ENCODE data around the gene CDH7.

Gene CDH7

GRCh38 chr18:65835881-65836280, 85.1 kb downstream of the CDH7 start:
- Histone ChIP-seq H3K27me3 (ENCODE audit: low read depth, low read length) (no peaks in the 10 kb centered on the region), H3K9me3 (ENCODE audit: control insufficient read depth in 1 of 2, low read length in 2 of 2) (peaks cover 0 to 2% of the 10 kb centered on the region in 2 donors), H3K4me3 (ENCODE audit: low read depth in 1 of 2, low read length in 2 of 2) (no peak overlapping the region), H3K4me1 (ENCODE audit: control insufficient read depth in 1 of 2, insufficient read depth in 2 of 2, low read length in 2 of 2) (no peaks in the 10 kb centered on the region), H3K27ac (ENCODE audit: low read length) (no peak overlapping the region), H3K36me3 (ENCODE audit: control insufficient read depth in 1 of 2, insufficient read depth in 2 of 2, low read length in 2 of 2) (no peaks in the 10 kb centered on the region)

GRCh38 chr18:65846107-65846506, 95.3 kb downstream of the CDH7 start:
- H3K4me3 ChIP-seq (ENCODE audit: low read depth in 1 of 2, low read length in 2 of 2), result no peak overlapping the region

GRCh38 chr18:65852273-65852672, 101.5 kb downstream of the CDH7 start:
- Histone ChIP-seq H3K9me3 (ENCODE audit: control insufficient read depth in 1 of 2, low read length in 2 of 2) (no peaks in the 10 kb centered on the region), H3K4me1 (ENCODE audit: control insufficient read depth in 1 of 2, insufficient read depth in 2 of 2, low read length in 2 of 2) (no peaks in the 10 kb centered on the region), H3K27ac (ENCODE audit: low read length) (no peak overlapping the region), H3K27me3 (ENCODE audit: low read depth, low read length) (no peaks in the 10 kb centered on the region), H3K4me3 (ENCODE audit: low read depth in 1 of 2, low read length in 2 of 2) (no peak overlapping the region), H3K36me3 (ENCODE audit: control insufficient read depth in 1 of 2, insufficient read depth in 2 of 2, low read length in 2 of 2) (no peaks in the 10 kb centered on the region)

More at GRCh38 chr18:65846107-65846506, 95.3 kb downstream of the CDH7 start:
- H3K27ac ChIP-seq (ENCODE audit: low read length), result no peak overlapping the region
- H3K9me3 ChIP-seq (ENCODE audit: control insufficient read depth in 1 of 2, low read length in 2 of 2), result no peaks in the 10 kb centered on the region
- H3K4me1 ChIP-seq (ENCODE audit: control insufficient read depth in 1 of 2, insufficient read depth in 2 of 2, low read length in 2 of 2), result no peaks in the 10 kb centered on the region
- no peaks in the 10 kb centered on the region for H3K36me3 ChIP-seq (ENCODE audit: control insufficient read depth in 1 of 2, insufficient read depth in 2 of 2, low read length in 2 of 2)
- H3K27me3 ChIP-seq (ENCODE audit: low read depth, low read length), result no peaks in the 10 kb centered on the region

- Histone ChIP-seq H3K9me3 (ENCODE audit: control insufficient read depth in 1 of 2, low read length in 2 of 2) (no peaks in the 10 kb centered on the region), H3K27me3 (ENCODE audit: low read depth, low read length) (no peaks in the 10 kb centered on the region), H3K4me3 (ENCODE audit: low read depth in 1 of 2, low read length in 2 of 2) (no peak overlapping the region), H3K36me3 (ENCODE audit: control insufficient read depth in 1 of 2, insufficient read depth in 2 of 2, low read length in 2 of 2) (no peaks in the 10 kb centered on the region), H3K4me1 (ENCODE audit: control insufficient read depth in 1 of 2, insufficient read depth in 2 of 2, low read length in 2 of 2) (no peaks in the 10 kb centered on the region), H3K27ac (ENCODE audit: low read length) (no peak overlapping the region)
These were observed 108.3 kb downstream of the CDH7 start for GRCh38 chr18:65859075-65859474.

GRCh38 chr18:65869527-65869926, 118.7 kb downstream of the CDH7 start:
- no peaks in the 10 kb centered on the region for H3K9me3 ChIP-seq (ENCODE audit: control insufficient read depth in 1 of 2, low read length in 2 of 2)
- H3K36me3 ChIP-seq (ENCODE audit: control insufficient read depth in 1 of 2, insufficient read depth in 2 of 2, low read length in 2 of 2), result no peaks in the 10 kb centered on the region
- H3K27ac ChIP-seq (ENCODE audit: low read length), result no peak overlapping the region
- no peaks in the 10 kb centered on the region for H3K27me3 ChIP-seq (ENCODE audit: low read depth, low read length)
- no peak overlapping the region for H3K4me3 ChIP-seq (ENCODE audit: low read depth in 1 of 2, low read length in 2 of 2)
- H3K4me1 ChIP-seq (ENCODE audit: control insufficient read depth in 1 of 2, insufficient read depth in 2 of 2, low read length in 2 of 2), result no peaks in the 10 kb centered on the region

- Histone ChIP-seq H3K27me3 (ENCODE audit: low read depth, low read length) (no peaks in the 10 kb centered on the region), H3K4me1 (ENCODE audit: control insufficient read depth in 1 of 2, insufficient read depth in 2 of 2, low read length in 2 of 2) (no peaks in the 10 kb centered on the region), H3K4me3 (ENCODE audit: low read depth in 1 of 2, low read length in 2 of 2) (no peak overlapping the region), H3K36me3 (ENCODE audit: control insufficient read depth in 1 of 2, insufficient read depth in 2 of 2, low read length in 2 of 2) (no peaks in the 10 kb centered on the region), H3K27ac (ENCODE audit: low read length) (no peak overlapping the region), H3K9me3 (ENCODE audit: control insufficient read depth in 1 of 2, low read length in 2 of 2) (no peaks in the 10 kb centered on the region)
These were observed 125.5 kb downstream of the CDH7 start for GRCh38 chr18:65876310-65876709.

- H3K9me3 ChIP-seq (ENCODE audit: control insufficient read depth in 1 of 2, low read length in 2 of 2), result no peaks in the 10 kb centered on the region
- H3K27ac ChIP-seq (ENCODE audit: low read length), result no peak overlapping the region
- H3K27me3 ChIP-seq (ENCODE audit: low read depth, low read length), result no peaks in the 10 kb centered on the region
- no peak overlapping the region for H3K4me3 ChIP-seq (ENCODE audit: low read depth in 1 of 2, low read length in 2 of 2)
- no peaks in the 10 kb centered on the region for H3K4me1 ChIP-seq (ENCODE audit: control insufficient read depth in 1 of 2, insufficient read depth in 2 of 2, low read length in 2 of 2)
- H3K36me3 ChIP-seq (ENCODE audit: control insufficient read depth in 1 of 2, insufficient read depth in 2 of 2, low read length in 2 of 2), result no peaks in the 10 kb centered on the region
These were observed 146.5 kb downstream of the CDH7 start for GRCh38 chr18:65897292-65897691.

GRCh38 chr18:65901522-65901921, 150.7 kb downstream of the CDH7 start:
- H3K4me3 ChIP-seq (ENCODE audit: low read depth in 1 of 2, low read length in 2 of 2), result no peak overlapping the region
- H3K27me3 ChIP-seq (ENCODE audit: low read depth, low read length), result no peaks in the 10 kb centered on the region
- H3K9me3 ChIP-seq (ENCODE audit: control insufficient read depth in 1 of 2, low read length in 2 of 2), result no peaks in the 10 kb centered on the region
- H3K4me1 ChIP-seq (ENCODE audit: control insufficient read depth in 1 of 2, insufficient read depth in 2 of 2, low read length in 2 of 2), result no peaks in the 10 kb centered on the region
- no peaks in the 10 kb centered on the region for H3K36me3 ChIP-seq (ENCODE audit: control insufficient read depth in 1 of 2, insufficient read depth in 2 of 2, low read length in 2 of 2)
- H3K27ac ChIP-seq (ENCODE audit: low read length), result no peak overlapping the region

- Histone ChIP-seq H3K4me3 (ENCODE audit: low read depth in 1 of 2, low read length in 2 of 2) (no peak overlapping the region), H3K9me3 (ENCODE audit: control insufficient read depth in 1 of 2, low read length in 2 of 2) (no peaks in the 10 kb centered on the region), H3K27me3 (ENCODE audit: low read depth, low read length) (no peaks in the 10 kb centered on the region), H3K27ac (ENCODE audit: low read length) (no peak overlapping the region), H3K36me3 (ENCODE audit: control insufficient read depth in 1 of 2, insufficient read depth in 2 of 2, low read length in 2 of 2) (no peaks in the 10 kb centered on the region), H3K4me1 (ENCODE audit: control insufficient read depth in 1 of 2, insufficient read depth in 2 of 2, low read length in 2 of 2) (no peaks in the 10 kb centered on the region)
These were observed 155.8 kb downstream of the CDH7 start for GRCh38 chr18:65906621-65907034.

GRCh38 chr18:65907281-65907680, 156.5 kb downstream of the CDH7 start:
- no peak overlapping the region for H3K27ac ChIP-seq (ENCODE audit: low read length)
- no peaks in the 10 kb centered on the region for H3K4me1 ChIP-seq (ENCODE audit: control insufficient read depth in 1 of 2, insufficient read depth in 2 of 2, low read length in 2 of 2)
- no peaks in the 10 kb centered on the region for H3K9me3 ChIP-seq (ENCODE audit: control insufficient read depth in 1 of 2, low read length in 2 of 2)
- no peak overlapping the region for H3K4me3 ChIP-seq (ENCODE audit: low read depth in 1 of 2, low read length in 2 of 2)
- H3K27me3 ChIP-seq (ENCODE audit: low read depth, low read length), result no peaks in the 10 kb centered on the region
- H3K36me3 ChIP-seq (ENCODE audit: control insufficient read depth in 1 of 2, insufficient read depth in 2 of 2, low read length in 2 of 2), result no peaks in the 10 kb centered on the region

GRCh38 chr18:65919018-65919417, 168.2 kb downstream of the CDH7 start:
- no peak overlapping the region for H3K4me3 ChIP-seq (ENCODE audit: low read depth in 1 of 2, low read length in 2 of 2)
- no peaks in the 10 kb centered on the region for H3K27me3 ChIP-seq (ENCODE audit: low read depth, low read length)
- no peaks in the 10 kb centered on the region for H3K36me3 ChIP-seq (ENCODE audit: control insufficient read depth in 1 of 2, insufficient read depth in 2 of 2, low read length in 2 of 2)
- no peaks in the 10 kb centered on the region for H3K4me1 ChIP-seq (ENCODE audit: control insufficient read depth in 1 of 2, insufficient read depth in 2 of 2, low read length in 2 of 2)
- no peak overlapping the region for H3K27ac ChIP-seq (ENCODE audit: low read length)
- H3K9me3 ChIP-seq (ENCODE audit: control insufficient read depth in 1 of 2, low read length in 2 of 2), result no peaks in the 10 kb centered on the region

- H3K9me3 ChIP-seq (ENCODE audit: control insufficient read depth in 1 of 2, low read length in 2 of 2), result no peaks in the 10 kb centered on the region
- no peaks in the 10 kb centered on the region for H3K27me3 ChIP-seq (ENCODE audit: low read depth, low read length)
- H3K4me1 ChIP-seq (ENCODE audit: control insufficient read depth in 1 of 2, insufficient read depth in 2 of 2, low read length in 2 of 2), result no peaks in the 10 kb centered on the region
- H3K27ac ChIP-seq (ENCODE audit: low read length), result no peak overlapping the region
- no peaks in the 10 kb centered on the region for H3K36me3 ChIP-seq (ENCODE audit: control insufficient read depth in 1 of 2, insufficient read depth in 2 of 2, low read length in 2 of 2)
- H3K4me3 ChIP-seq (ENCODE audit: low read depth in 1 of 2, low read length in 2 of 2), result no peak overlapping the region
These were observed 168.9 kb downstream of the CDH7 start for GRCh38 chr18:65919663-65920062.

All from muscle layer of duodenum (tissue), 2 donors.